CD4-positive, alpha-beta T cell treated with Interleukin-17A for 4 hours (primary cell): ENCODE data around the gene DAW1.
A peak's percentile ranks its signal among the peaks of the same experiment; 100 is the strongest.

Source experiments
- DNase-seq: peaks from one replicate; pipeline ENCODE4 v3.0.0-alpha.2; 2020; ENCODE audit warnings: mixed read lengths

Gene DAW1

DNA sequence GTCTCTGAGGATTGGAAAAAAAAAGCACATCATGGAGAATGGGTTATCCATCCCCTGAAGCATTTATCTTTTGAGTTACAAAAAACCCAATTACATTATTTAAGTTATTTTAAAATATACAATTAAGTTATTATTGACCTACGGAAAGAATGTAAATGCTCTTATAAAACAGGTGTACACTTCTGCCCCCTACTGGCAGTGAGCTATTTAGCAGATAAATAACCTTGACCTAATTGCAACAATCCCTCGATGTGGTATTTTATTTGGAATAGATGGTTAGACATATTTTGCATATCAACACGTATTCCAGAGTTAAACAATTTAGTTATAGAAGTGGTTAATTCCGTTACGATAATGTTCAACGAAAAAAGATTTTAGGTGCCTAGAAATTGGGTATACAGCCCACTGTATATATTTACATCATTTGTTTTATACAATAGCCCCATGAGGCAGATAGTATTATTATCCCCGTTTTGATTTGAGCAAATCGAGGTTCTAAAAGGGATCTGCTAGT, 9.1 kb upstream of the DAW1 start:
- DNase-seq: peak; percentile 48

DNA sequence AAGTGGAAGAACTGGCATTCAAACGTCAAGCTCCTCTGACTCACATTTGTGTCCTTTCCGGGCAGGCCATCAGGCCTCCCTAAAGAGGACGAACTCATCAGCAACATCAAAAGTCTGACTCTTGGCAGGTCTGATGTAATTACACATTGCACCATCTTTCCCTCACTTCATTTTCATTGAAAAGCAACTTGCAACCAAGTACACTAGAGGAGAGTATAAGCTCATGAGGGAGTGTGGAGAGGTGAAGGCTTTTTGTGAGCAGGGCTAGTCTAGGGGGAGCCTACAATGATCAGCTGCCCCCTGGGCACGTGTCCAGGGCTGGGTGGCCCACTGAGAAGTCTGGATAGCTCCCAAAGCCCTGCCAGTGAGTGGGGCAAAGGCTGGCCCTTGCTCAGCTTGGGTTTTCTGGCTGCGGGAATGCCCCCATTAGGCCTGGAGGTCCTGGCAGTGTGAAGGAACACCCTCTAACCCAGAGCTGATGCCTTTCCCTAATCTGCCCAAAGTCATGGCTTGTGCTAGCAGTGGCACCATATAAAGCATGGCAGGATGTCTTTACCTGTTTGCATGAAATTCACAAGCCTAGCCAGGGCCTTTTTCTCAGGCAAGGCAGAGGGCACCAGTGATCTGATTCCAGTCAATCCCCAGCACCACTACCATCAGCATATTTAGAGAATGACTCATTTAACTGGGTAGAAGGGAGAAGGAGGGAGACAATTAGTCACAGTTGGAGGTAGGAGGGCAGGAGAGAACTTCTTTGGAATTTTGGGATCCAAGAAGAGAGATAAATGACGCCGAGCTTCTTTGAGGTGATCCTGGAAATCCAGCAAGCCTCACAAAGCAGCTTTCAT, 8.5 kb upstream of the DAW1 start:
- DNase-seq: no peak

DNA sequence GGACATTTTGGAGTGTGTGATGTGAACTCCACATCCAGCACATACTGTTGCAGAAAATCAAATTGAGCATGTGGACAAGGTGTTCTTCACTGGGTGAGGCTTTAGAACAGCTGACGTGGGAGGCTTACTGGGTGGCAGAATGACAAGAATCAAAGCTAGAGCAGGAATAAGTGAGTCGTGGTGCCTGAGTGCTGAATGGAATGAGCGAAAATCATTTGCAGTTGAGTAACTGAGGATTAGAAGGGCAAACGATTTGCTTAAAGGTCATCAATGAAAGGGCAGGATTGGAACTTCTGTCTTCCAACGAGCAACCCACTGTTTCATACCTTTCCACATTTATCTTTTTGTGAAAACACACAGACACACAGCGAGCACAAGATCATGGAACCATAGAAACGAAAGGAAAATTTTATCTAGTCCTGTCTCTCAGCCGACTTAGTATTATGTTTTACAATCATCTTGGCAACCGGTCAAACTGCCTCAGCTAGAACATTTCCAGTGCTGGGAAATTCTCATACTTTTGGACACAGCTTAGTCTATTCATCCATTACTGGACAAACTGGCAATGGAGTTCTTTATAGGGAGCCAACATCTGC, 7.2 kb upstream of the DAW1 start:
- DNase-seq: no peak

DNA sequence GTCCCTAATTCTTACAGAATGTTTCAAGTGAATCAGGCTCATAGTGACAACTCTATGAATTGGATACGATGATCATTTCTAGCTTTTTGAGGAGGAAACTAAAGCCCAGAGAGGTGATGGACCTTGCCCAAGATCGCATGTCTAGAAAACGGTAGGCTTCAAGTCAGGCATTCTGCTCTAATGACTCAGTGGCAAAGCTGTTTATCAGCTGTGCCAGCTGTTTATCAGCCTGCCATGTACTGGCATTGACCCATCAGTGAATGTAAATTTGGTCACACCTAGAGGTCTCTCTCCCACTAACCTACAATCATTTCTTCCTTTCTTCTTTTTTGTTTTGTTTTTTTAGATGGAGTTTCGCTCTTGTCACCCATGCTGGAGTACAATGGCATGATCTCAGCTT, 6.1 kb upstream of the DAW1 start:
- DNase-seq: no peak

DNA sequence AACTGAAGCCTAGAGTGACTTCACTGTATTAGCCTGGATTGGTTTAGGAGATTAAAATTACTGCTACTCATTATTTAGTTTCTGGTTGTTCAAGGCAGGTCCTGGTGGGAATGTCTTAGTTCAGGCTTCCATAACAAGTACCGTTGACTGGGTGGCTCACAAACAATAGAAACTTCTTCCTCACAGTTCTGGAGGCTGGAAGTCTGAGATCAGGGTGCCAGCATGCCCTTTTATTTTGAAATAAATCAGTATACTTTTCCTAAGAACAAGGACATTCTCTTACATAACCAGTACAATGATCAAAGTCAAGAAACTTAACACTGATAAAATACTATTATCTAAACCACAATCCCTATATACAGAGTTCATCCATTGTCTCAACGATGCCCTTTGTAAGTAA, 4.0 kb upstream of the DAW1 start:
- no peak for DNase-seq

DNA sequence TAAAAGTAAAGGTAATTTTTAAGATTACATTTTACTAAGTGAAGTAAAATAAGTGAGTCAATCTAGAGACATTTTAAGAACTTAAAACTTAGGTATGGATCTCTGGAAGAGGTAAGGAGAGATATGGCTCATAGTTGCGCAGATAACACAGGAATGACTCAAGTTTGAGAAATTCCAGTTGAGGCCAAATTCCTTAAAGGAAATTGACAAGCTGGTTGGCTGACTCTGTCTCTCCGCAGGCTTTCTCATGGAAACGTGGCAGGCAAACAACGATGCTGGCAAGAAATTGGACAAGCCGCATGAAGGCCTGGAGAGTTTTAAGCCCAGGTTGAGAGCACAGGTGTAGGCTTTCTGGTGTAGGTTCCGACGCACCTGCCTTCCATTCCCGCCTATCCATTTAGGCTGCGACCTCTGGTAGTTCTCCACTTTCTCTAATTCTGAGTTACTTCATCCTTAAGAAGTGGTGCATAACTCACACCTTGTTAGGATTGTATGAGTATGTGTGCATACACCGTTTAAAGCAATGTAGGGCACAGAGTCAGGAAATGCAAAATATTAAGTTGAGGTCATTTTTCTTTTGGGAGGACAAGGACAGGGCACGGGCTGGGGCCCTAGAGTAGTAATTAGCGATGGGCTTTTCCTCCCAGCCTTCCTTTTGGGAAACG, 589 bp upstream of the DAW1 start:
- DNase-seq: no peak

DNA sequence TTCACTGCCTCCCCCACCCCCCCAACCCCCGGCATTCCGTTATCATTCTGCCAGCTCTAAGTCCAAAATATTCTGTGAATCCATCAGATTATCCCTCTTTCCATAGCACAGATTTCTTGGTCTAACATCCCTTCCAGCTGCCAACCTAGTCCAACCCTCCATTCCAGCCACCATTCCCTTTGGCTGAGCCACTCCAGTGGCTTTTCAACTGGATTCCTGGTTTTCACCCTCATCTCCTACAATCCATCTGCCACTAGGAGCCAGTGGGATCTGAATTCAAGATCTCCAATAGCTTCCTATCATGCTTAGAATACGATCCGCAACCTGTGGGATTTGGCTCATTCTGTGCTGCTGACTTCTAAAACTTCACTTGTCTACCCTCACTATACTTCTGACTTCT, 1.2 kb downstream of the DAW1 start:
- DNase-seq: no peak

DNA sequence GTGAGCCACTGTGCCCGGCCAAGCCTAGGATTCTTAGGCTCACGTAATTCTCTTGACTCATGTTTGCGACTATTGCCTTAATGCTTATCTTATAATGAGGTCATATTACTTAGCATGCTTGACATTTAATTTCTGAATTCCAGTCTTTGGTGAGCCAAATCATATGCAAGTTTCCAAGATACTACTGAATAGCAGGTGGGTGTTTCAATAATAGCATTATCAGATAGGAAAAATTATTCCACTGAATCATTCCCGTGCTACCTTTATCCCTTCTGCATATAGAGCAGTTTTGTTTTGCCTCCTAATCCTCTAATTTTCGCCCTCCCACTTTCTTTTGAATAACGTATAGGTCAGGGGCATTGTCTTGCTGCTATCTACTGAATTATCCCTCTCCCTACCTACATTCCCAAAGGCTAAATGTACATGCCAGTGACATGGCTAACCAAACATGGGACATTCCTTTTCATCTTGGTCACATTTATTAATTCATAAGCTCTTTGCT, 4.9 kb downstream of the DAW1 start:
- DNase-seq: no peak

DNA sequence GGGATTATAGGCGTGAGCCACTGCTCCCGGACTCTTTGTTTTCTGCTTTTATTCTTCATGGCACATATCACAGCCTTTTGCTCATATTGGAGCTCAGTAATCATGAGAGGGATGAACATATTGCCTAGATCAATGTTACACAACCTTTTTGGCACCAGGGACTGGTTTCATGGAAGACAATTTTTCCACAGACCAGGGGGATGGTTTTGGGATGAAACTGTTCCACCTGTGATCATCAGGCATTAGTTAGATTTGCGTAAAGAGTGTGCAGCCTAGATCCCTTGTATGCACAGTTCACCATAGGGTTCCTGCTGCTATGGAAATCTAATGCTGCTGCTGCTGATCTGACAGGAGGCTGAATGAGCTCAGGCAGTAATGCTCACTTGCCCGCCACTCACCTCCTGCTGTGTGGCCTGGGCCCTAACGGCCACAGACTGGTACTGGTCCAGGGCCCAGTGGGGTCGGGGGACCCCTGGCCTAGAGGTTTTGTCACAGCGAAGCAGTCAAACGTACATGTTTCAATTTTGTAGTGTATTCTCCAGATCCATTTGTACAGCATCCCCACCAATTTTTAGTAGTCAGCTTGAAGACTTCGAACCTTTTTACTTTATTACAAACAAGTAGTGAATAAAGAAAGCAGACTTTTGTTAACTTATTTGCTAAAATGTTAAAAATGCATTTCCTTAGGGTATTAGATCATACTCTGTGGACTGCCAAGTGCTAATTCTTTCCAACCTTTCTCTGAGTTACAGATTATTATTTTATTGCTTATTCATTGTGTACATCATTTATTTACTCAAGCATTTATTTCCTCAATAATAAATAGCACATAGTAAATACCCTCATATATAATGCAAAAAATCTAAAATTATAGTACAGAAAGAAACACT, 6.2 kb downstream of the DAW1 start:
- DNase-seq: no peak

DNA sequence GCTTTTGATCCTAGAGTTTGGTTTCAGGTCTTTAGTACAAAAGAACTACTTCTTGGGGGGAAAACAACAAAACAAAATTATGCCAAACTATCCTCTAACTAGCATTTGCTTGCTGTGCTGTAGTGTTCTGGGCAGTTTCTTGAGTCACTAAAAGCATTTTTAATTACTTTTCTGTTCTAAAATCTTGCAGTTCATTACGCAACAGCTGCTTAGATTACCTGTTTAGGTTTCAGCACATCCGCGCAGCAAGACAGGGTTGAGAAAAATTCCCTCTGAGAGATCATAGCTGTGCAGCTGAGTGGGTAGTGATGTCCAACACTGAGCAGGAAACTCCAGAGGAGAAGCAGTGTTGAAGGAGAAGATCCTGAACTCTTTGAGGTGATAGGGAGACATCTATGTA, 9.0 kb downstream of the DAW1 start:
- no peak for DNase-seq

DNA sequence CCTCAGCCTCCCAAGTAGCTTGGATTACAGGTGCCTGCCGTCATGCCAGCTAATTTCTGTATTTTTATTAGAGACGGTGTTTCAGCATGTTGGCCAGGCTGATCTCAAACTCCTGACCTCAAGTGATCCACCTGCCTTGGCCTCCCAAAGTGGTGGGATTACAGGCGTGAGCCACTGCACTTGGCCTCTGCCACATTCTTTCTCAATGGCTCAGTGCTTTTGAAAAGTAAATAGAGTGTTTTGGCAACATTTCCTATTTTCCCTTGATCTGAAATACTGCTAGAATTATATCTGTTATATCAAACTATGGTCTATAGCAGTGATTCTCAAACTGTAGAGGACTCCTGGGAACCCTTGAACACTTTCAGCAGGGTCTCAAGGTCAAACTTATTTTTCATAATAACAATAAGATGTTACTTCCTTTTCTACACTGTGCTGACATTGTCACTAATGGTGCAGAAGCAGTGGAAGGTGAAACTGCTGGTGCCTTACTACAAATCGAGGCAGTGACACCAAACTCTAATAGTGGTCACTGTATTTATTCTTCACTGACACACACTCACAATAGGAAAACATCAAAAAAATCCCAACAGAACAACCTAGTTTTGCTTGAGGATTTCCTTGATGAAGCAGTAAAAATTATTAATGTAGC, 10.6 kb downstream of the DAW1 start:
- no peak for DNase-seq

DNA sequence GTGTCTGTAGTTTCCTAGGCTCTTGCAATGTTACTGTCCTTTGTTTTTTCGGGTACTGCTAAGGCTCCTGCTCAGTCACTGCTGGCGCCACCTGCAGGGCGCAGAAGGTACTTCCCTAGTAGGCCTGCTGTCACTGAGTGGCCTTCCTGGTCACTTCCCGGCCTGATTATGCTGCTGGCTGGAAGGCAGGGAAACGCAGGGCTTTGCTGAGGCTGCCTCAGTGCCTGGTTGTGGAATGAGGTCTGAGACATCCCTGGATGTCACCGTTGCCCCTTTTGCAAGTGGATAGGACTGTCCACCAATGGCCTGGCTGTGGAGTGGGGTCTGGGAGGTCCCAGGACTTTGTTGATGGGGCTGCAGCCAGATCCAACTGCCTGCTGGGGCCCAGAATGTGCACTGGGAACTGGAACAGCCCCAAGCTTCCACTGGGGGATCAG, 13.1 kb downstream of the DAW1 start:
- DNase-seq: peak; percentile 61

DNA sequence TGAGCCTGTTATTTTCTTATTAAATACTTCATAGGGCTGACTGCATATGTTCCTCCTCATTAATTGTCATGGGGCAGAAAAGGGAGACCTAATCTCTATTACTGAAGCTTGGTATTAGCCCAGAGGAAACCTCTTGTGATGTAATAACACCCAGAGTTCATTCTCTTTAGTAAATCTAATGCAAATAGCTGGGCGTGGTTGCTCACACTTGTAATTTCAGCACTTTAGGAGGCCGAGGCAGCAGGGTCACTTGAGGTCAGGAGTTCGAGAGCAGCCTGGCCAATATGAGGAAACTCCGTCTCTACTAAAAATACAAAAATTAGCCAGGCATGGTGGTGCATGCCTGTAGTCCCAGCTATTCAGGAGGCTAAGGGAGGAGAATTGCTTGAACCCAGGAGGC, 14.7 kb downstream of the DAW1 start:
- DNase-seq: no peak

DNA sequence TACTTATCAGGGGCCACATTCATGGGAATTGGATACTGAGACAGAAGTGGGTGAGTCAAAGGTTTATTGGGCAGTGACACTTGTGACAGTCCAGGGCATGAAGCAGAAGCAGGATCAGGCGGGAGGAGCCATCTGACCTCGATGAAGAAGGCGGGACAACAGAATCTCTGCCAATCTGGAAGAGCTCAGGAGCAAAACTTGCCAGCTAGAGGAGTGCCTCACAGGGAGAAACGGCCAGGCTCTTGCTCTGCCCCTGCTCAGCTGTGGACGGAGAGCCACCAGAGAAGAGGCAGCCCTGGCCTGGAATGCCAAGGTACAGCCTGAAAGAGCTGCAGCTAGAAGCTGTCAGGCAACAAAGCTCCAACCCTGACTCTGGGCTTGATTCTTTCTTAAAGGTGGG, 16.9 kb downstream of the DAW1 start:
- no peak for DNase-seq

DNA sequence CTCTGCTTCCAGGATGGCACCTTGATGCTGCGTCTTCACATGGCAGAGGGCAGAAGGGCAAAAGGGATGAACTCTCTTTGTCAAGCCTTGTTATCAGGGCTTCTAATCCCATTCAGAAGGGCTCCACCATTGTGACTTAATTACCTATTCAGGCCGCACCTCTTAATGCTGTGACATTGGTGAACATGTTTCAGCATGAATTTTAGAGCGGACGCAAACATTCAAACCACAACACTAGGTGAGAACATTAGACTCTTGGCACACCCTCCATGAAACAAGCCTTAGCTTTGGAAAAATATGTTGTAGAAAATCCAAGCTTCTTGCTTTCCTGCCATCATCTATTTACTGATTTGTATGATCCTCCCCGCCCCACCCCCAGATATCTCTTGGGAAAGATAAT, 17.9 kb downstream of the DAW1 start:
- DNase-seq: no peak

DNA sequence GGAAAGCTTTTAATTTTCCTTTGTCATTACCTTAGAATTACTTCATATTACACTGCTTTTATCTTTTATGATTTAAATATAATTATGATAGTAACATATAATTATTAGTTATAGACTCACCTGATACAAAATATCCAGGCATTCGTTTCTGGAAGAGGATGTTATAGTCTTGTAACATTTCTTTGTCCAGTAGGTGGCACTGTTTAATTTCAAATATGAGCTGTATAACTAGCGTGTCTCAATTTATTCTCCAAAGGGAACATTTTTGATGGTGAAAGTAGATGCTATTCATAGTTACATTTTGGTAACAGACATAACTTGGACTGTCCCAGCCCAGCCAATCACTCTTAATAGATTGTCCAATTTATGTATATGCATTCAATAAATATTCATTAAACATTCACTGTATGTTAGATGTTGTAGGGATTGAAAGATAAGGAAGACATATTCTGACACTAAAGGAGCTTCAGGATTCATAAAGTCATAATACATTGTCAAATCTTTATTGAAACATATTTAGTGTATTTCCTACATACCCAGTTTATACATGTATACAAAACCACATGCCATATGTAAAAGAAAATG, 19.2 kb downstream of the DAW1 start:
- DNase-seq: no peak

DNA sequence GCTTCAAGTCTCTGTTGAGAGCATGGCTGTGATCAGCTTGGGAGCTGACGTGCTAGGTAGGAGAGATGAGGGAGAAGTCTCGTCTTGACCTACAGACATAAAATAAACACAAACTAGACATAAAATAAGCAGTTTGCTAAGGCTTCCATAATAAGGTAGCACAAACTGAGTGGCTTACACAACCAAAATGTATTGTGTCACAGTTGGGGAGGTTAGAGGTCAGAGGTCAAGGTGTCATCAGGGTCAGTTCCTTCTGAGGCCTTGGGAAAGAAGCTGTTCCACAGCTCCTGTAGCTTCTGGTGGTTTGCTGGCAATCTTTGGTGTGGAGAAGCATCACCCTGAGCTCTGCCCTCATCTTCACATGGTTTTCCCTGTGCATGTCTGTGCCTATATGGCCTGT, 20.2 kb downstream of the DAW1 start:
- DNase-seq: no peak

DNA sequence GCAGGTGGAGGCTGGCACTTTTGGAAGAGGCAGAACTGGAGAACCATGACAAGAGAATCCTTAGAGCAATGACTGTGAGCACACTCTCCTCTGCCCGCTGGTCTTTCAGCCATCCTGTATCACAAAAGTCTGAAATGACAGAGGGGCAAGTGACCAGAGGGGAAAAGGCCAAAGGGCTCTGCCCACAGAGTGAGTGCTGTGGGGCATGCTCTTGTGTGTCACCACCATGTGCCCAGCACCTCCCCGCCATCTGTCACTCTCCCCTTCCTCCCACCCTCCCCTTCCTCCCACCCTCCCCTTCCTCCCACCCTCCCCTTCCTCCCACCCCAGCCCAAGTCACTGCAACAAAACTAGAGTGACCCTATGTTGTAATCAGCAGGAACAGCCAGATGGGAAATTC, 31.9 kb downstream of the DAW1 start:
- DNase-seq: no peak

DNA sequence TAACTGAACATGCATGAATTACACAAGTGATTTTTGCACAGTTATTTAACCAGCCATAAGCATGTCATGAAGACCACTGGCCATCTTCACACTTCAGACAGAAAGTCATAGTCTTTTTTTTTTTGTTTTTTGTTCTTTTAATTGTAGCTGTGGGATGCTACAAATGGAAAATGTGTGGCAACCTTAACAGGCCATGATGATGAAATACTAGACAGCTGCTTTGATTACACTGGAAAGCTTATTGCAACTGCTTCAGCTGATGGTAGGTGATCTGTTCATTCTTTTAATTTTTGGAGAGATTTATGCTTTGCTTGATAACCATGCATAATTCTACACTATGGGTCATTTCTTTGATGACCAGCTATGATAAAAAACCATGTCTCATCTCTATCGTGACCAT, 35.6 kb downstream of the DAW1 start:
- DNase-seq: no peak

DNA sequence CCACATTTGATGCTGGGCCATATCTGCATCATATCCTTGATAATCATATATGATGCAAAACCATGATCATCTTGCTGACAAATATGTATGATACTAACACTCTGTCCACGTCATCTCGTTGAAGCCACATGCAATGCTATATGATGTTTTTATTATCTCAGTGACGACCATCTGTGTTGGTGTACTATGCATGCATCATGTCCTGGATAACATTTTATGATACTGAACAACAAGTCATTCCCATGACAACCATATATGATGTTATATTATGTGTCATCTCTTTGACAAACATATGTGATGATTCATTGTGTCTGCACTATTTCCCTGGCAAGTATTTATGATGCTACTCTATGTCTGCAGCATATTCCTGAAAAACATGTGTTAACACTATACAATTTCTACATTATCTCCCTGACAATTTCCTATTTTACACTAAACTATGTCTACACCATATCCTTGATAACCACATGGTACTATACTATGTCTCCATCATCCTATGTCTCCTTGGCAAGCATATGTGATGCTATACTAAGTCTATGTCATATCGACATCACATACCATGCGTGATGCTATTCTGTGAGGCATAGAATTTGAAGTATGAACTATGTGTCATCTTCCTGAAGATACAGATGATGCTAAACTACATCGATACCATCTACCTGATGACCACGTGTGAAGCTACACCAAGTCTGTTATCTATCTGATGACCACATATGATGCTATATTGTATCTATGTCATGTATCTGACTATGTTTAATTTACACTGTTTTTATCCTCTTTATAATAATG, 37.0 kb downstream of the DAW1 start:
- DNase-seq: no peak

DNA sequence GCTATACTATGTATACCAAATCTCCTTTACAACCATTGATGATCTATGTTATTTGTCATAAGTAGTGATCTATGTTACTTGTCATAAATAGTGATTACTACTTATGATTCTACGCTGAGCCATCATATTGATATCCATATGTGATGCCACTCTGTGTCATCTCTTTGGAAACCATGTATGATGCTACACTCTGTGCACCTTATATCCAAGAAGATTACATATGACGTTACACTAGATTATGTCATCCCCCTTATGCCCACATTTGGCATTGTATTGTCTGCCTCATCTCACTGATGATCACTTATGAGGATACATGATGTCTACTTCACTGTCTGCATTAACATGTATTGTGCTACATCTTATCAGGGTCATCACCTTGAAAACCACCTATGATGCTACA, 42.9 kb downstream of the DAW1 start:
- DNase-seq: no peak
